Osteoblast (primary cell): ENCODE data around the gene INSRR. TPM values are rescaled to one million over a fixed set of nuclear protein-coding genes. Genes with fewer than 3 reads are reported as not detected.

Experiments used
- DNase-seq: peaks from one replicate; pipeline ENCODE4 v3.0.0; 2011; ENCODE audit warnings: low spot score, mixed read lengths; ENCODE audit not compliant: insufficient read length; ENCODE audit errors: missing footprints
- H2AFZ ChIP-seq: 2 replicates; pipeline ENCODE4 v1.6.0; 2011; ENCODE audit warnings: mild to moderate bottlenecking, low read length
- H3K27ac ChIP-seq: 2 replicates; pipeline ENCODE4 v1.5.1; 2011; ENCODE audit warnings: mild to moderate bottlenecking, low read depth, low read length, moderate library complexity
- H3K27me3 ChIP-seq: 2 replicates; pipeline ENCODE4 v1.6.0; 2012; ENCODE audit warnings: mild to moderate bottlenecking, control low read depth, inconsistent platforms, low read length, moderate library complexity; ENCODE audit not compliant: insufficient read depth
- H3K36me3 ChIP-seq: 2 replicates; pipeline ENCODE4 v1.5.1; 2011; ENCODE audit warnings: mild to moderate bottlenecking, low read length, control low read depth, moderate library complexity; ENCODE audit not compliant: insufficient read depth
- H3K4me1 ChIP-seq: 2 replicates; pipeline ENCODE4 v1.5.1; 2011; ENCODE audit warnings: mild to moderate bottlenecking, low read length, control low read depth, moderate library complexity; ENCODE audit not compliant: insufficient read depth
- H3K4me2 ChIP-seq: 2 replicates; pipeline ENCODE4 v1.6.0; 2011; ENCODE audit warnings: mild to moderate bottlenecking, low read length; ENCODE audit not compliant: insufficient read depth
- H3K4me3 ChIP-seq: fragments of 200-600 bp; sonication (generic); 3 replicates; pipeline ENCODE4 v1.5.1; 2012; ENCODE audit warnings: mild to moderate bottlenecking, low read length, inconsistent platforms; ENCODE audit not compliant: insufficient read depth
- H3K79me2 ChIP-seq: 2 replicates; pipeline ENCODE4 v1.6.0; 2012; ENCODE audit warnings: mild to moderate bottlenecking, low read length, control low read depth, inconsistent platforms; ENCODE audit not compliant: insufficient read depth
- H3K9me3 ChIP-seq: 2 replicates; pipeline ENCODE4 v1.5.1; 2011; ENCODE audit warnings: low read depth, low read length, control low read depth
- H4K20me1 ChIP-seq: 2 replicates; pipeline ENCODE4 v1.6.0; 2012; ENCODE audit warnings: mild to moderate bottlenecking, low read length, control low read depth; ENCODE audit not compliant: insufficient read depth
- CTCF ChIP-seq: IDR thresholded peaks from 2 replicates; pipeline ENCODE4 v1.5.1; 2011; ENCODE audit warnings: mild to moderate bottlenecking, low read depth, low read length, moderate library complexity; ENCODE audit errors: extremely low read depth
- total RNA-seq: library from RNA; depleted of rRNA; stranded (reverse); fragments of >200 nt; gene quantifications from 2 replicates; pipeline ENCODE4 v1.2.3, GENCODE V29; 2012

The INSRR gene
- total RNA-seq, 1 donor = 0.36 TPM

- peaks cover 15% of the 10 kb centered on the region for H3K79me2 ChIP-seq
- no peak overlapping the region for H3K4me3 ChIP-seq
- H3K9me3 ChIP-seq = no peaks in the 10 kb centered on the region
- peaks cover 20% of the 10 kb centered on the region for H3K4me1 ChIP-seq
- peak; percentile 94 for TF ChIP-seq CTCF
- no peaks in the 10 kb centered on the region for H3K36me3 ChIP-seq
- H3K4me2 ChIP-seq = no peak overlapping the region
- DNase-seq = peak; percentile 94
- peaks cover 7% of the 10 kb centered on the region for H3K27me3 ChIP-seq
- peak overlapping the region; percentile 14 for H2AFZ ChIP-seq
- no peak overlapping the region for H3K27ac ChIP-seq
- no peaks in the 10 kb centered on the region for H4K20me1 ChIP-seq
Measured at GRCh38 chr1:156889802-156890580, 31.1 kb upstream of the INSRR start.

GRCh38 chr1:156887734-156888133, 28.8 kb upstream of the INSRR start:
- no peaks in the 10 kb centered on the region for H4K20me1 ChIP-seq
- H2AFZ ChIP-seq = no peak overlapping the region
- no peaks in the 10 kb centered on the region for H3K36me3 ChIP-seq
- no peaks in the 10 kb centered on the region for H3K79me2 ChIP-seq
- H3K27ac ChIP-seq = no peak overlapping the region
- H3K4me1 ChIP-seq = peaks cover 6% of the 10 kb centered on the region
- H3K9me3 ChIP-seq = no peaks in the 10 kb centered on the region
- TF ChIP-seq CTCF = no peak
- H3K27me3 ChIP-seq = peaks cover 12% of the 10 kb centered on the region
- DNase-seq = no peak
- no peak overlapping the region for H3K4me3 ChIP-seq
- no peak overlapping the region for H3K4me2 ChIP-seq

DNA sequence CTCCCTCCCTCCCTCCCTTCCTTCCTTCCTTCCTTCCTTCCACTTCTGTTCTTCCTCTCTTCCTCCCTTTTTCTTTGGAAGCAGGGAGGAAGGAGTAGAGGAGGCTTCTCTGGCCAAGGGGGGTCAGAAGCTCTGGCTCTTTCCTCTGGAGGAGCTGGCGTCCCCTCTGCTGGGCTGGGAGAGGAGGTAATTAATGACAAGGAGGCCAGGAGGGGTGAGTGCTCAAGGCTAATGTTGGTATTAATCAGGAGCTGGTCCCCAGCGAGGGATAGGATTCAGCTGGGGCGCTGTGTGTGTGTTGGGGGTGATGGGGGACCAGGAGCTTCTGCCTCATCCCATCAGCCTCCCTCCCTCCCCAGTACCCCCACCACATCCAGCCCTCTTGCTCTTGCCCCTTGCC, 28.4 kb upstream of the INSRR start:
- Histone ChIP-seq H3K79me2 (no peaks in the 10 kb centered on the region), H3K9me3 (no peaks in the 10 kb centered on the region), H3K4me1 (peaks cover 3% of the 10 kb centered on the region), H3K4me3 (no peak overlapping the region), H3K4me2 (no peak overlapping the region), H3K36me3 (no peaks in the 10 kb centered on the region), H3K27ac (no peak overlapping the region), H3K27me3 (peaks cover 12% of the 10 kb centered on the region), H4K20me1 (no peaks in the 10 kb centered on the region), H2AFZ (no peak overlapping the region)
- DNase-seq = no peak
- TF ChIP-seq CTCF = no peak

DNA sequence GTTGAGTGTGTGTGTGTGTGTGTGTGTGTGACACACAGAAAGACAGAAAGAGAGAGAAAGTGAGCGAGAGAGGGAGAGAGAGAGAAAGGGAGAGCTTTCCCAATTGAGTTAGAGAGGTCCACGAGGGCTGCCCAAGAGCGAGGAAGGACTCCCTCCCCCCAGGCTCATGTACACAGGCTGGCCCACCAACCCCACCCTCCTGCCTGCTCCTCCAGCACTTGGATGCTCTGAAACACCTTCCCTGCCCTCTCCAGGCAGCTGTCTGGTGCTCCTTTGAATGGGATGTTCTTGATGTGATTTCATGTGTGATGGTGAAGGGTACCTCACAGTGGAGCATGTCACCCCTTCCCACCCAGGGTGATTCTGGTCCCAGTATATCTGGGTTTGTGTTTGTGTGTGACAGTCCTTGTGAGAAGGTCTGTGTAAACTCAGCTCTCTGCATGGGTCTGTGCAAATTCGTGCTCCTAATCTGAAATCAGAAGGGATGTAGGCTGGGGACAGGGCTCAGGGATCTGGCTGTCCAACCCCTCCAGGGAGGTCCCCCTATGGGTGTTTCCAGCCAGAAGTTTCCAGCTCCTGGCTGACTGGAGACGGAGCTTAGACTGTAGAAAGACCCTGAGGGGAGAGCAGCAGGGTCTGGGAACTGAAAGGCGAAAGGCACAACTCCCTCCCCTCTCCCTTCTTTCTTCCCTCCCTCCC, 27.8 kb upstream of the INSRR start:
- DNase-seq = no peak
- H3K4me3 ChIP-seq = no peak overlapping the region
- H3K27ac ChIP-seq = no peak overlapping the region
- H3K9me3 ChIP-seq = no peaks in the 10 kb centered on the region
- peaks cover 17% of the 10 kb centered on the region for H3K27me3 ChIP-seq
- no peak for TF ChIP-seq CTCF
- no peaks in the 10 kb centered on the region for H3K4me1 ChIP-seq
- H3K36me3 ChIP-seq = no peaks in the 10 kb centered on the region
- no peaks in the 10 kb centered on the region for H4K20me1 ChIP-seq
- H2AFZ ChIP-seq = no peak overlapping the region
- no peak overlapping the region for H3K4me2 ChIP-seq
- H3K79me2 ChIP-seq = no peaks in the 10 kb centered on the region
